8988T (cell line): Measurements from ENCODE around the gene HDAC8.
"Not testable (repeated sequence)": the region's sequence is repeated elsewhere in the genome, so short reads cannot be mapped to it uniquely, and the experiment has no call there.

Experiments used
- DNase-seq: peaks from one replicate; pipeline ENCODE4 v3.0.0; 2011

Gene HDAC8

GRCh38 chrX:72368796-72369195, 203.8 kb downstream of the HDAC8 start:
- no peak for DNase-seq

- no peak for DNase-seq
Measured at GRCh38 chrX:72367516-72367915, 205.1 kb downstream of the HDAC8 start.

- no peak for DNase-seq
Measured at GRCh38 chrX:72366701-72367454, 205.8 kb downstream of the HDAC8 start.

GRCh38 chrX:72366178-72366577, 206.5 kb downstream of the HDAC8 start:
- DNase-seq, result no peak

- no peak for DNase-seq
Measured at GRCh38 chrX:72365126-72365525, 207.5 kb downstream of the HDAC8 start.

GRCh38 chrX:72360326-72360725, 212.3 kb downstream of the HDAC8 start:
- no peak for DNase-seq

- no peak for DNase-seq
Measured at GRCh38 chrX:72358313-72358712, 214.3 kb downstream of the HDAC8 start.

- no peak for DNase-seq
Measured at GRCh38 chrX:72352786-72353185, 219.9 kb downstream of the HDAC8 start.

- no peak for DNase-seq
Measured at GRCh38 chrX:72351606-72352334, 220.9 kb downstream of the HDAC8 start.

- DNase-seq, result no peak
Measured at GRCh38 chrX:72349190-72349589, 223.5 kb downstream of the HDAC8 start.

- DNase-seq, result no peak
Measured at GRCh38 chrX:72348247-72348979, 224.2 kb downstream of the HDAC8 start.

- no peak for DNase-seq
Measured at GRCh38 chrX:72347366-72347765, 225.3 kb downstream of the HDAC8 start.

GRCh38 chrX:72346302-72346949, 226.2 kb downstream of the HDAC8 start:
- no peak for DNase-seq

GRCh38 chrX:72340626-72341025, 232.0 kb downstream of the HDAC8 start:
- no peak for DNase-seq

- no peak for DNase-seq
Measured at GRCh38 chrX:72340041-72340440, 232.6 kb downstream of the HDAC8 start.

- no peak for DNase-seq
Measured at GRCh38 chrX:72330131-72330530, 242.5 kb downstream of the HDAC8 start.

GRCh38 chrX:72326605-72327300, 245.9 kb downstream of the HDAC8 start:
- no peak for DNase-seq

GRCh38 chrX:72319651-72320050, 253.0 kb downstream of the HDAC8 start:
- not testable (repeated sequence) for DNase-seq

- no peak for DNase-seq
Measured at GRCh38 chrX:72317139-72317538, 255.5 kb downstream of the HDAC8 start.

- DNase-seq, result no peak
Measured at GRCh38 chrX:72316408-72317110, 256.1 kb downstream of the HDAC8 start.

- no peak for DNase-seq
Measured at GRCh38 chrX:72314881-72315280, 257.8 kb downstream of the HDAC8 start.
